GM12878 (cell line): ENCODE data around the gene C10orf90. TPM values are rescaled to one million over a fixed set of nuclear protein-coding genes. Genes with fewer than 3 reads are reported as not detected.

ENCODE experiments used
- ATAC-seq: fragments of 200-7000 bp; cut with Tn5 transposase; 3 replicates; pipeline ENCODE4 v1.9.1; 2020; ENCODE audit warnings: mild to moderate bottlenecking, moderate library complexity
- BruUV-seq: library from RNA; stranded (reverse); fragments of 400-500 nt; replicated peaks from 2 replicates; lab custom pipeline; 2021; lab: Mats Ljungman, UMichigan
- CTCF ChIA-PET: fragments of 300-600 bp; sonication (Branson Sonifier 250); formaldehyde crosslinking; extraction: SDS; loops from one replicate; lab custom pipeline; 2021; ENCODE audit warnings: inconsistent platforms; lab: Yijun Ruan, JAX
- POLR2A ChIA-PET: fragments of 350-600 bp; formaldehyde crosslinking; extraction: SDS; loops from one replicate; lab custom pipeline; 2021; ENCODE audit warnings: inconsistent platforms; lab: Charles Lee
- RAD21 ChIA-PET: fragments of 300-600 bp; sonication (Branson Sonifier 250); formaldehyde crosslinking; loops from one replicate; lab custom pipeline; 2023; ENCODE audit warnings: antibody characterized with exemption; ENCODE audit not compliant: unreplicated experiment; lab: Charles Lee
- SMC1A ChIA-PET: fragments of 300-600 bp; sonication (Branson Sonifier 250); formaldehyde crosslinking; loops from one replicate; lab custom pipeline; 2023; ENCODE audit not compliant: unreplicated experiment, uncharacterized antibody; lab: Charles Lee
- DNase-seq: peaks from one replicate; pipeline ENCODE4 v3.0.0-alpha.2; 2011; ENCODE audit warnings: low read depth, low spot score
- FAIRE-seq: peaks from 3 replicates; lab custom pipeline; 2011; peaks lifted over from hg19 to GRCh38; lab: Jason Lieb, UNC
- H2AFZ ChIP-seq: 2 replicates; pipeline ENCODE4 v1.6.0; 2011; ENCODE audit warnings: low read depth, low read length, control low read depth; ENCODE audit not compliant: control insufficient read depth
- H3K27ac ChIP-seq: 2 replicates; pipeline ENCODE4 v1.5.1; 2011; ENCODE audit warnings: control low read depth; ENCODE audit not compliant: control insufficient read depth, insufficient read depth
- H3K27me3 ChIP-seq, 2 experiments: replicated peaks in 1 of 2; 2 replicates each; pipeline versions ENCODE4 v1.6.0 to v1.6.1; 2011; ENCODE audit warnings: low read length in 1 of 2; ENCODE audit not compliant: control insufficient read depth in 2 of 2, insufficient read depth in 2 of 2
- H3K36me3 ChIP-seq, 2 experiments: 2 replicates each; pipeline ENCODE4 v1.5.1; 2011; ENCODE audit warnings: low read length in 1 of 2; ENCODE audit not compliant: control insufficient read depth in 2 of 2, insufficient read depth in 2 of 2
- H3K4me1 ChIP-seq: 2 replicates; pipeline ENCODE4 v1.6.1; 2011; ENCODE audit warnings: mild to moderate bottlenecking, low read length, moderate library complexity, mixed read lengths; ENCODE audit not compliant: control insufficient read depth, insufficient read depth
- H3K4me2 ChIP-seq: 2 replicates; pipeline ENCODE4 v1.6.0; 2011; ENCODE audit warnings: control low read depth; ENCODE audit not compliant: control insufficient read depth, insufficient read depth
- H3K4me3 ChIP-seq: fragments of 200-600 bp; sonication (generic); 2 replicates; pipeline ENCODE4 v1.5.1; 2016
- H3K79me2 ChIP-seq: 2 replicates; pipeline ENCODE4 v1.6.0; 2011; ENCODE audit warnings: low read length; ENCODE audit not compliant: control insufficient read depth, insufficient read depth
- H3K9ac ChIP-seq: 2 replicates; pipeline ENCODE4 v1.8.0; 2011; ENCODE audit warnings: low read length, control low read depth, mixed read lengths; ENCODE audit not compliant: control insufficient read depth, insufficient read depth
- H3K9me3 ChIP-seq: replicated peaks from 3 replicates; pipeline ENCODE4 v1.5.1; 2011; ENCODE audit warnings: mild to moderate bottlenecking, low read length; ENCODE audit not compliant: control insufficient read depth, insufficient read depth
- H4K20me1 ChIP-seq: 2 replicates; pipeline ENCODE4 v1.6.0; 2011; ENCODE audit not compliant: control insufficient read depth, insufficient read depth
- BRCA1 ChIP-seq: IDR thresholded peaks from 2 replicates; pipeline ENCODE4 v1.6.1; 2011; ENCODE audit warnings: low read depth, low read length, improper control_type of control experiment
- CEBPB ChIP-seq, 2 experiments: fragments of 150-350 bp in 1 of 2; IDR thresholded peaks; 2 replicates each; pipeline ENCODE4 v1.6.1; 2012 to 2014; ENCODE audit warnings: low read depth in 2 of 2, low read length in 2 of 2, borderline replicate concordance in 1 of 2, inconsistent platforms in 1 of 2
- CHD2 ChIP-seq: IDR thresholded peaks from 2 replicates; pipeline ENCODE4 v1.6.1; 2011; ENCODE audit warnings: low read depth, low read length, improper control_type of control experiment, borderline replicate concordance
- EP300 ChIP-seq, 2 experiments: fragments of 150-350 bp in 1 of 2; IDR thresholded peaks; 2 replicates each; pipeline ENCODE4 v1.6.1; 2011 to 2012; ENCODE audit warnings: low read depth in 2 of 2, low read length in 2 of 2, borderline replicate concordance in 1 of 2, improper control_type of control experiment in 1 of 2, inconsistent platforms in 1 of 2; ENCODE audit not compliant: control insufficient read depth in 1 of 2
- SMAD5 ChIP-seq: IDR thresholded peaks from 2 replicates; pipeline ENCODE4 v1.6.1; 2016; ENCODE audit warnings: antibody characterized with exemption, low read depth
- SMARCA5 ChIP-seq: fragments of 450-650 bp; IDR thresholded peaks from 2 replicates; pipeline ENCODE4 v1.6.1; 2017; ENCODE audit warnings: mild to moderate bottlenecking
- SPI1 ChIP-seq: IDR thresholded peaks from 2 replicates; pipeline ENCODE4 v1.6.1; 2011; ENCODE audit warnings: low read depth, mild to moderate bottlenecking, low read length, moderate library complexity, borderline replicate concordance; ENCODE audit not compliant: insufficient read depth
- STAT3 ChIP-seq: IDR thresholded peaks from 2 replicates; pipeline ENCODE4 v1.6.1; 2011; ENCODE audit warnings: low read depth, low read length, improper control_type of control experiment
- TBL1XR1 ChIP-seq: IDR thresholded peaks from 2 replicates; pipeline ENCODE4 v1.6.1; 2012; ENCODE audit warnings: low read depth, low read length, improper control_type of control experiment
- YBX1 ChIP-seq: fragments of 450-650 bp; IDR thresholded peaks from 2 replicates; pipeline ENCODE4 v1.6.1; 2016; ENCODE audit warnings: antibody characterized with exemption
- WGBS: methylation state at CpG from one replicate; pipeline ENCODE4 v1.1.6; 2016; ENCODE audit warnings: low lambda C conversion rate; ENCODE audit not compliant: insufficient replicate concordance, insufficient coverage; ENCODE audit errors: missing lambda C conversion rate; 5-methylcytosine and 5-hydroxymethylcytosine counted together
- in situ Hi-C: fragments of 300-500 bp; cut with MboI; formaldehyde crosslinking; loops from 9 replicates; pipeline ENCODE4 v1.14.3; 2018; ENCODE audit warnings: mixed read lengths
- intact Hi-C: fragments of 100-400 bp; cut with micrococcal nuclease; formaldehyde crosslinking; loops from one replicate; pipeline ENCODE4 v1.14.2; 2022; ENCODE audit not compliant: unreplicated experiment
- polyA plus RNA-seq, 11 experiments: library from polyadenylated mRNA; depleted of rRNA in 4 of 11; unstranded in 6 of 11; stranded (reverse) in 5 of 11; fragments of >200 nt; fragmentation: Nextera tagmentation in 4 of 11; fragmentation: Illumina TruSeq in 1 of 11; extraction: Ambion mirVana in 4 of 11; extraction: Trizol in 1 of 11; gene quantifications; 1 replicate in 1 of 11; 2 replicates in 10 of 11; pipeline versions ENCODE4 v1.2.1 to v1.2.3, GENCODE V29; 2011 to 2016; ENCODE audit warnings: inconsistent platforms in 2 of 11, missing spikeins in 2 of 11, low read depth in 1 of 11
- total RNA-seq, 4 experiments: library from RNA; depleted of rRNA in 3 of 4; stranded (reverse); fragments of >200 nt in 3 of 4; fragmentation: Illumina TruSeq in 1 of 4; extraction: Trizol in 1 of 4; gene quantifications; 2 replicates each; pipeline versions ENCODE4 v1.2.1 to v1.2.3, GENCODE V29; 2013 to 2021
- TF ChIP-seq, protein P1 (sequence below), 3 experiments: IDR thresholded peaks in 2 of 3; conservative IDR thresholded peaks in 1 of 3; 2 replicates each; pipeline ENCODE4 v1.5.1; 2011; ENCODE audit warnings: low read depth in 3 of 3, low read length in 3 of 3, mild to moderate bottlenecking in 3 of 3, control low read depth in 2 of 3, moderate library complexity in 2 of 3, inconsistent platforms in 1 of 3, mixed read lengths in 1 of 3; ENCODE audit not compliant: control insufficient read depth in 2 of 3, insufficient read depth in 1 of 3; ENCODE audit errors: extremely low read depth in 1 of 3
- TF ChIP-seq, protein P2 (sequence below): IDR thresholded peaks from 2 replicates; pipeline ENCODE4 v1.6.1; 2012; ENCODE audit warnings: low read depth, low read length, improper control_type of control experiment
- TF ChIP-seq, protein P3 (sequence below): IDR thresholded peaks from 2 replicates; pipeline ENCODE4 v1.6.1; 2011; ENCODE audit warnings: borderline replicate concordance, low read depth, mild to moderate bottlenecking, moderate library complexity, mixed read lengths, low read length; ENCODE audit not compliant: insufficient read depth; ENCODE audit errors: extremely low read length
- TF ChIP-seq, protein P4 (sequence below): IDR thresholded peaks from 2 replicates; pipeline ENCODE4 v1.6.1; 2012; ENCODE audit warnings: low read depth, low read length, improper control_type of control experiment

The C10orf90 gene
- total and polyA plus RNA-seq, 10 of the 15 experiments (the other 5 are each of a cell fraction or from before 2014, with no cell fraction given) = 0.04 TPM; not detected in 9

DNA sequence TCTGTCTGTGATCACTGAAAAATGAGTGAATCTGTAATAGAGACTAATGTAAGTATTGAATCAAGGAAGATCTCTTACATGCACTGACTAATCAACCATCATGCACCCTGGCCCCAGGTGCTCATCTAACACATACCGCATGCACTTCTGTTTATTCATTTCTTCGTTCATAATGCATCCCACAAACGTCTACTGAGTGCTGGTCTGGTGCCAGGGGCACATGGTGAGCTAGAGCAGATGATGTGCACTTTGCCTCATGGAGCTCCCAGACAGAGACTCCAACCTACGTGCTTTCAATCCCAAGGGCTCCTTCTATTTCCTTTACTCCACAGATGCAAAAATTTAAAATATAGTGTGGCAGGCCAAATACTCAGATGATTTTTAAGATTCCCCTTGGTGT is 10.7 kb downstream of the C10orf90 start (continued):
- TF ChIP-seq, protein P1, sequence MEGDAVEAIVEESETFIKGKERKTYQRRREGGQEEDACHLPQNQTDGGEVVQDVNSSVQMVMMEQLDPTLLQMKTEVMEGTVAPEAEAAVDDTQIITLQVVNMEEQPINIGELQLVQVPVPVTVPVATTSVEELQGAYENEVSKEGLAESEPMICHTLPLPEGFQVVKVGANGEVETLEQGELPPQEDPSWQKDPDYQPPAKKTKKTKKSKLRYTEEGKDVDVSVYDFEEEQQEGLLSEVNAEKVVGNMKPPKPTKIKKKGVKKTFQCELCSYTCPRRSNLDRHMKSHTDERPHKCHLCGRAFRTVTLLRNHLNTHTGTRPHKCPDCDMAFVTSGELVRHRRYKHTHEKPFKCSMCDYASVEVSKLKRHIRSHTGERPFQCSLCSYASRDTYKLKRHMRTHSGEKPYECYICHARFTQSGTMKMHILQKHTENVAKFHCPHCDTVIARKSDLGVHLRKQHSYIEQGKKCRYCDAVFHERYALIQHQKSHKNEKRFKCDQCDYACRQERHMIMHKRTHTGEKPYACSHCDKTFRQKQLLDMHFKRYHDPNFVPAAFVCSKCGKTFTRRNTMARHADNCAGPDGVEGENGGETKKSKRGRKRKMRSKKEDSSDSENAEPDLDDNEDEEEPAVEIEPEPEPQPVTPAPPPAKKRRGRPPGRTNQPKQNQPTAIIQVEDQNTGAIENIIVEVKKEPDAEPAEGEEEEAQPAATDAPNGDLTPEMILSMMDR (IDR thresholded peaks at IDR 0.05 in 2 of 3, conservative IDR thresholded peaks at IDR 0.05 in 1 of 3; ENCODE audit: control insufficient read depth in 2 of 3, extremely low read depth in 1 of 3, insufficient read depth in 1 of 3, low read depth in 3 of 3, low read length in 3 of 3) = no peak
- no peak for TF ChIP-seq TBL1XR1
- TF ChIP-seq, all 136 proteins: peak for 0

DNA sequence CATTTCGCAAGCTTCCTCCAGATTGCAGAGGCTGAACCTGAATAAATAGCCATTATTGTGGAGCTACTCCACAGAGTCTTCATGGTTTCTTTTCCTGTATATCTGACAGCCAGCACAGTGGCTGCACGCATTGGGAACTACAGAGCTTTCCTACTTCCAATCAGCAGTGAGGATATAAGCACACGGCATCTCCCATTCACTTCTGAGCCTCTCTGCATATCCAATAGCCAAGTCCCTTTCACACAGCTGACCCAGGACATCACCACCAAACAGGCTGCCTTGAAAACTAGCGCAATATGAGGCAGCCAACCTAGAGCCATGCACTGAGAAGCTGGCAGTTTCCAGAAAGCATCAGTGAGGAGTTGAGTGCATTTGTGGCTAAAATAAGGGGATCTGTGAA is 11.6 kb downstream of the C10orf90 start:
- no peaks in the 10 kb centered on the region for H3K27me3 ChIP-seq
- ChIA-PET SMC1A (no interaction called here), RAD21 (no interaction called here), POLR2A (no interaction called here), CTCF (interaction anchor here (0.9 kb wide), 1 partner anchor 676 kb away, joined by 3 read pairs; no protein-coding TSS in a partner anchor)
- no peak overlapping the region for H3K9ac ChIP-seq
- DNase-seq = no peak
- intact Hi-C loops (no loop called here), in situ Hi-C loops (no loop called here)
- H3K4me3 ChIP-seq = no peak overlapping the region
- no peaks in the 10 kb centered on the region for H3K4me1 ChIP-seq
- FAIRE-seq = no peak
- ATAC-seq = no peak
- H2AFZ ChIP-seq = no peak overlapping the region
- no peaks in the 10 kb centered on the region for H4K20me1 ChIP-seq
- no TSS peak for BruUV-seq
- no peak overlapping the region for H3K27ac ChIP-seq
- no peaks in the 10 kb centered on the region for H3K79me2 ChIP-seq
- 63% methylated on average over 4 of the region's 4 CpGs for WGBS
- no peaks in the 10 kb centered on the region for H3K9me3 ChIP-seq
- no peak overlapping the region for H3K4me2 ChIP-seq
- H3K36me3 ChIP-seq = no peaks in the 10 kb centered on the region
- TF ChIP-seq BRCA1 = no peak
- TF ChIP-seq SMAD5 = no peak
- TF ChIP-seq EP300 (IDR thresholded peaks at IDR 0.05; ENCODE audit: borderline replicate concordance in 1 of 2, control insufficient read depth in 1 of 2, low read depth in 2 of 2, low read length in 2 of 2) = no peak
- TF ChIP-seq, protein P2, sequence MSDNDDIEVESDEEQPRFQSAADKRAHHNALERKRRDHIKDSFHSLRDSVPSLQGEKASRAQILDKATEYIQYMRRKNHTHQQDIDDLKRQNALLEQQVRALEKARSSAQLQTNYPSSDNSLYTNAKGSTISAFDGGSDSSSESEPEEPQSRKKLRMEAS = no peak
- no peak for TF ChIP-seq SPI1
- TF ChIP-seq STAT3 = no peak
- TF ChIP-seq CHD2 = no peak
- TF ChIP-seq SMARCA5 = no peak
- TF ChIP-seq CEBPB (IDR thresholded peaks at IDR 0.05; ENCODE audit: borderline replicate concordance in 1 of 2, low read depth in 2 of 2, low read length in 2 of 2) = no peak
- TF ChIP-seq, protein P3, sequence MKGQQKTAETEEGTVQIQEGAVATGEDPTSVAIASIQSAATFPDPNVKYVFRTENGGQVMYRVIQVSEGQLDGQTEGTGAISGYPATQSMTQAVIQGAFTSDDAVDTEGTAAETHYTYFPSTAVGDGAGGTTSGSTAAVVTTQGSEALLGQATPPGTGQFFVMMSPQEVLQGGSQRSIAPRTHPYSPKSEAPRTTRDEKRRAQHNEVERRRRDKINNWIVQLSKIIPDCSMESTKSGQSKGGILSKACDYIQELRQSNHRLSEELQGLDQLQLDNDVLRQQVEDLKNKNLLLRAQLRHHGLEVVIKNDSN = no peak
- TF ChIP-seq YBX1 = no peak
- TF ChIP-seq, protein P4, sequence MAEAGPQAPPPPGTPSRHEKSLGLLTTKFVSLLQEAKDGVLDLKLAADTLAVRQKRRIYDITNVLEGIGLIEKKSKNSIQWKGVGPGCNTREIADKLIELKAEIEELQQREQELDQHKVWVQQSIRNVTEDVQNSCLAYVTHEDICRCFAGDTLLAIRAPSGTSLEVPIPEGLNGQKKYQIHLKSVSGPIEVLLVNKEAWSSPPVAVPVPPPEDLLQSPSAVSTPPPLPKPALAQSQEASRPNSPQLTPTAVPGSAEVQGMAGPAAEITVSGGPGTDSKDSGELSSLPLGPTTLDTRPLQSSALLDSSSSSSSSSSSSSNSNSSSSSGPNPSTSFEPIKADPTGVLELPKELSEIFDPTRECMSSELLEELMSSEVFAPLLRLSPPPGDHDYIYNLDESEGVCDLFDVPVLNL = no peak
- no peak for TF ChIP-seq TBL1XR1
